HepG2 (cell line): ENCODE data around the gene MRPL43. TPM values are rescaled to one million over a fixed set of nuclear protein-coding genes. Genes with fewer than 3 reads are reported as not detected.

Experiments used
- DNMT1 ChIP-seq: sonication (generic); formaldehyde crosslinking; IDR thresholded peaks from 2 replicates; pipeline ENCODE4 v1.5.1; 2020; ENCODE audit warnings: mild to moderate bottlenecking, missing genetic modification reagents
- ETV6 ChIP-seq: sonication (generic); formaldehyde crosslinking; conservative IDR thresholded peaks from 2 replicates; pipeline ENCODE4 v1.4.0; 2020; ENCODE audit warnings: missing genetic modification reagents
- HNRNPLL ChIP-seq: fragments of 200-400 bp; formaldehyde crosslinking; IDR thresholded peaks from 2 replicates; pipeline ENCODE4 v1.6.1; 2017; ENCODE audit warnings: mild to moderate bottlenecking, low read depth, low read length; ENCODE audit not compliant: poor library complexity, severe bottlenecking
- KDM3A ChIP-seq: IDR thresholded peaks from 2 replicates; pipeline ENCODE4 v1.6.1; 2018; ENCODE audit warnings: low read depth, missing compliant biosample characterization
- KDM6A ChIP-seq: IDR thresholded peaks from 2 replicates; pipeline ENCODE4 v1.6.1; 2016; ENCODE audit warnings: low read depth
- PRPF4 ChIP-seq: fragments of 200-400 bp; formaldehyde crosslinking; IDR thresholded peaks from 2 replicates; pipeline ENCODE4 v1.6.1; 2016; ENCODE audit warnings: low read length, low read depth; ENCODE audit not compliant: poor library complexity, severe bottlenecking
- SALL1 ChIP-seq: sonication (generic); formaldehyde crosslinking; IDR thresholded peaks from 2 replicates; pipeline ENCODE4 v1.8.0; 2022; ENCODE audit warnings: mild to moderate bottlenecking, missing genetic modification reagents
- SRSF4 ChIP-seq: fragments of 200-400 bp; formaldehyde crosslinking; IDR thresholded peaks from one replicate; pipeline ENCODE4 v1.6.1; 2018; ENCODE audit warnings: mild to moderate bottlenecking, low read depth, low read length, moderate library complexity; ENCODE audit not compliant: poor library complexity, severe bottlenecking
- ZNF12 ChIP-seq: sonication (generic); formaldehyde crosslinking; IDR thresholded peaks from 2 replicates; pipeline ENCODE4 v1.5.0; 2020; ENCODE audit warnings: missing genetic modification reagents
- ZNF792 ChIP-seq: IDR thresholded peaks from 2 replicates; pipeline ENCODE4 v1.6.1; 2016
- ZNF879 ChIP-seq: sonication (generic); formaldehyde crosslinking; IDR thresholded peaks from 2 replicates; pipeline ENCODE4 v1.8.1; 2023; ENCODE audit warnings: missing genetic modification reagents
- polyA plus RNA-seq, 8 experiments: library from polyadenylated mRNA; depleted of rRNA in 3 of 8; stranded (reverse) in 7 of 8; unstranded in 1 of 8; fragments of >200 nt; fragmentation: Illumina TruSeq in 4 of 8; extraction: Trizol in 4 of 8; gene quantifications; 2 replicates each; pipeline versions ENCODE4 v1.2.1 to v1.2.3, GENCODE V29; 2011 to 2016; ENCODE audit warnings: low read depth in 4 of 8, missing spikeins in 1 of 8, mixed read lengths in 1 of 8; ENCODE audit not compliant: insufficient read depth in 1 of 8
- total RNA-seq, 5 experiments: library from RNA; depleted of rRNA; stranded (reverse); fragments of >200 nt; fragmentation: Illumina TruSeq; extraction: Trizol; gene quantifications; 2 replicates each; pipeline ENCODE4 v1.2.3, GENCODE V29; 2016; ENCODE audit warnings: low read depth in 1 of 5
- TF ChIP-seq, protein P1 (sequence below): IDR thresholded peaks from 2 replicates; pipeline ENCODE4 v1.6.1; 2018; ENCODE audit warnings: missing genetic modification reagents, mild to moderate bottlenecking, missing compliant biosample characterization
- TF ChIP-seq, protein P2 (sequence below): sonication (generic); formaldehyde crosslinking; IDR thresholded peaks from 2 replicates; pipeline ENCODE4 v1.4.0; 2020; ENCODE audit warnings: missing genetic modification reagents, borderline replicate concordance
- TF ChIP-seq, protein P3 (sequence below): sonication (generic); formaldehyde crosslinking; IDR thresholded peaks from 2 replicates; pipeline ENCODE4; 2020; ENCODE audit warnings: missing genetic modification reagents, mild to moderate bottlenecking, borderline replicate concordance
- TF ChIP-seq, protein P4 (sequence below): sonication (generic); formaldehyde crosslinking; conservative IDR thresholded peaks from 2 replicates; pipeline ENCODE4 v1.8.0; 2022; ENCODE audit warnings: mild to moderate bottlenecking, moderate library complexity, missing genetic modification reagents
- TF ChIP-seq, protein P5 (sequence below): sonication (generic); formaldehyde crosslinking; IDR thresholded peaks from 2 replicates; pipeline ENCODE4 v1.4.0; 2020; ENCODE audit warnings: missing genetic modification reagents, borderline replicate concordance

MRPL43 gene
- total and polyA plus RNA-seq, 2 of the 13 experiments (the other 11 are each of a cell fraction or from before 2014, with no cell fraction given), result 71.0 to 73.7 TPM

DNA sequence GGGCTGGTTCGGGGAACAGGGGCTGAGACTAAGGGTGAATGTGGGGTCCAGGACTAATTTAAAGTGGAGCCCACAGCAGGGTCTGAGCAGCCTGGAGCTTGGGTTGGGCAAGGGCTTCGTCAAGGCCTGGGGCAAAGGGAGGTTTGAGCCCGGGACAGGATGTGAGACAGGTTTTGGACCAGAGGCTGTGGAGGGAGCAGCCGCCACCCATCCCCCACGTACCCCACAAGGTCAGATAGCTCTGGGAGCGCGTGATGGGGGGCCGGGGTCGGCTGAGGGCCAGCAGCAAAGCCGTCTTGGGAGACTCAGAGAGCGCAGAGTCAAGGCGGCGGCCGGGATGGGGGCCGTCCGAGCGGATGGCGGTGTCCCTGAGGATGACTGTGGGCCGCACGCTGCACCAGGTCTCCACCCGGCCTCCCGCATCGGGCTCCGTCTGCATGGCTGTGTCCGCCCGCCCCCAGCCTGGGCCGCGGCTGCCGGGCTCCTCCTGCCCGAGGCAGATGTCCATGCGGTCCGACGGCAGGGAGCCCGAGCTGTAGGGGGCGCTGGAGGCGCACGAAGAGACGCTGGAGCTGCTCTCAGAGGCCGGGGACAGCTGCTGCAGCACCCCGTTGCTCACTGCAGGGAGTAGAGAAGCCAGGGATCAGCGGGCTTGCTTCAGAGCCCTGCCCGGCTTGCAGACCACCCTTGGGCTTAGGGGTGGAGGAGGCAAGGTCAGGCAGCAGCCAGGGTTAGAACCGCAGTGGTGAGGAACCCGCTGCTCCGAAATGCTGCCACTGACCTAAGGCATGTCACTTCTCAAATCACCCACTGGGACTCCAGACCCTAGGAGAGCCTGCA is 31.5 kb upstream of the MRPL43 start (continued):
- TF ChIP-seq ETV6 (CRISPR knock-in tag) (no peak), ZNF12 (CRISPR knock-in tag) (peak; percentile 79), PRPF4 (no peak), KDM6A (CRISPR knock-in tag) (no peak), ZNF879 (CRISPR knock-in tag) (0 out of 2 replicates have a peak, but pooled peaks have one; percentile 64), SALL1 (peak; percentile 77), SRSF4 (no peak), KDM3A (CRISPR knock-in tag) (peak; percentile 93), DNMT1 (CRISPR knock-in tag) (peak; percentile 76; the same call in 1 of the 2 replicates), ZNF792 (0 out of 2 replicates have a peak, but pooled peaks have one; percentile 61), HNRNPLL (peak; percentile 46)
- TF ChIP-seq, protein P1, sequence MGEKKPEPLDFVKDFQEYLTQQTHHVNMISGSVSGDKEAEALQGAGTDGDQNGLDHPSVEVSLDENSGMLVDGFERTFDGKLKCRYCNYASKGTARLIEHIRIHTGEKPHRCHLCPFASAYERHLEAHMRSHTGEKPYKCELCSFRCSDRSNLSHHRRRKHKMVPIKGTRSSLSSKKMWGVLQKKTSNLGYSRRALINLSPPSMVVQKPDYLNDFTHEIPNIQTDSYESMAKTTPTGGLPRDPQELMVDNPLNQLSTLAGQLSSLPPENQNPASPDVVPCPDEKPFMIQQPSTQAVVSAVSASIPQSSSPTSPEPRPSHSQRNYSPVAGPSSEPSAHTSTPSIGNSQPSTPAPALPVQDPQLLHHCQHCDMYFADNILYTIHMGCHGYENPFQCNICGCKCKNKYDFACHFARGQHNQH (CRISPR knock-in tag), result no peak
- TF ChIP-seq, protein P2, sequence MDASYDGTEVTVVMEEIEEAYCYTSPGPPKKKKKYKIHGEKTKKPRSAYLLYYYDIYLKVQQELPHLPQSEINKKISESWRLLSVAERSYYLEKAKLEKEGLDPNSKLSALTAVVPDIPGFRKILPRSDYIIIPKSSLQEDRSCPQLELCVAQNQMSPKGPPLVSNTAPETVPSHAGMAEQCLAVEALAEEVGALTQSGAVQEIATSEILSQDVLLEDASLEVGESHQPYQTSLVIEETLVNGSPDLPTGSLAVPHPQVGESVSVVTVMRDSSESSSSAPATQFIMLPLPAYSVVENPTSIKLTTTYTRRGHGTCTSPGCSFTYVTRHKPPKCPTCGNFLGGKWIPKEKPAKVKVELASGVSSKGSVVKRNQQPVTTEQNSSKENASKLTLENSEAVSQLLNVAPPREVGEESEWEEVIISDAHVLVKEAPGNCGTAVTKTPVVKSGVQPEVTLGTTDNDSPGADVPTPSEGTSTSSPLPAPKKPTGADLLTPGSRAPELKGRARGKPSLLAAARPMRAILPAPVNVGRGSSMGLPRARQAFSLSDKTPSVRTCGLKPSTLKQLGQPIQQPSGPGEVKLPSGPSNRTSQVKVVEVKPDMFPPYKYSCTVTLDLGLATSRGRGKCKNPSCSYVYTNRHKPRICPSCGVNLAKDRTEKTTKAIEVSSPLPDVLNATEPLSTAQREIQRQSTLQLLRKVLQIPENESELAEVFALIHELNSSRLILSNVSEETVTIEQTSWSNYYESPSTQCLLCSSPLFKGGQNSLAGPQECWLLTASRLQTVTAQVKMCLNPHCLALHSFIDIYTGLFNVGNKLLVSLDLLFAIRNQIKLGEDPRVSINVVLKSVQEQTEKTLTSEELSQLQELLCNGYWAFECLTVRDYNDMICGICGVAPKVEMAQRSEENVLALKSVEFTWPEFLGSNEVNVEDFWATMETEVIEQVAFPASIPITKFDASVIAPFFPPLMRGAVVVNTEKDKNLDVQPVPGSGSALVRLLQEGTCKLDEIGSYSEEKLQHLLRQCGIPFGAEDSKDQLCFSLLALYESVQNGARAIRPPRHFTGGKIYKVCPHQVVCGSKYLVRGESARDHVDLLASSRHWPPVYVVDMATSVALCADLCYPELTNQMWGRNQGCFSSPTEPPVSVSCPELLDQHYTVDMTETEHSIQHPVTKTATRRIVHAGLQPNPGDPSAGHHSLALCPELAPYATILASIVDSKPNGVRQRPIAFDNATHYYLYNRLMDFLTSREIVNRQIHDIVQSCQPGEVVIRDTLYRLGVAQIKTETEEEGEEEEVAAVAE (CRISPR knock-in tag), result 0 out of 2 replicates have a peak, but pooled peaks have one; percentile 26
- TF ChIP-seq, protein P3, sequence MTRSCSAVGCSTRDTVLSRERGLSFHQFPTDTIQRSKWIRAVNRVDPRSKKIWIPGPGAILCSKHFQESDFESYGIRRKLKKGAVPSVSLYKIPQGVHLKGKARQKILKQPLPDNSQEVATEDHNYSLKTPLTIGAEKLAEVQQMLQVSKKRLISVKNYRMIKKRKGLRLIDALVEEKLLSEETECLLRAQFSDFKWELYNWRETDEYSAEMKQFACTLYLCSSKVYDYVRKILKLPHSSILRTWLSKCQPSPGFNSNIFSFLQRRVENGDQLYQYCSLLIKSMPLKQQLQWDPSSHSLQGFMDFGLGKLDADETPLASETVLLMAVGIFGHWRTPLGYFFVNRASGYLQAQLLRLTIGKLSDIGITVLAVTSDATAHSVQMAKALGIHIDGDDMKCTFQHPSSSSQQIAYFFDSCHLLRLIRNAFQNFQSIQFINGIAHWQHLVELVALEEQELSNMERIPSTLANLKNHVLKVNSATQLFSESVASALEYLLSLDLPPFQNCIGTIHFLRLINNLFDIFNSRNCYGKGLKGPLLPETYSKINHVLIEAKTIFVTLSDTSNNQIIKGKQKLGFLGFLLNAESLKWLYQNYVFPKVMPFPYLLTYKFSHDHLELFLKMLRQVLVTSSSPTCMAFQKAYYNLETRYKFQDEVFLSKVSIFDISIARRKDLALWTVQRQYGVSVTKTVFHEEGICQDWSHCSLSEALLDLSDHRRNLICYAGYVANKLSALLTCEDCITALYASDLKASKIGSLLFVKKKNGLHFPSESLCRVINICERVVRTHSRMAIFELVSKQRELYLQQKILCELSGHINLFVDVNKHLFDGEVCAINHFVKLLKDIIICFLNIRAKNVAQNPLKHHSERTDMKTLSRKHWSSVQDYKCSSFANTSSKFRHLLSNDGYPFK, result peak; percentile 55; the same call in 1 of the 2 replicates
- TF ChIP-seq, protein P4, sequence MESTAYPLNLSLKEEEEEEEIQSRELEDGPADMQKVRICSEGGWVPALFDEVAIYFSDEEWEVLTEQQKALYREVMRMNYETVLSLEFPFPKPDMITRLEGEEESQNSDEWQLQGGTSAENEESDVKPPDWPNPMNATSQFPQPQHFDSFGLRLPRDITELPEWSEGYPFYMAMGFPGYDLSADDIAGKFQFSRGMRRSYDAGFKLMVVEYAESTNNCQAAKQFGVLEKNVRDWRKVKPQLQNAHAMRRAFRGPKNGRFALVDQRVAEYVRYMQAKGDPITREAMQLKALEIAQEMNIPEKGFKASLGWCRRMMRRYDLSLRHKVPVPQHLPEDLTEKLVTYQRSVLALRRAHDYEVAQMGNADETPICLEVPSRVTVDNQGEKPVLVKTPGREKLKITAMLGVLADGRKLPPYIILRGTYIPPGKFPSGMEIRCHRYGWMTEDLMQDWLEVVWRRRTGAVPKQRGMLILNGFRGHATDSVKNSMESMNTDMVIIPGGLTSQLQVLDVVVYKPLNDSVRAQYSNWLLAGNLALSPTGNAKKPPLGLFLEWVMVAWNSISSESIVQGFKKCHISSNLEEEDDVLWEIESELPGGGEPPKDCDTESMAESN, result peak; percentile 79
- TF ChIP-seq, protein P5, sequence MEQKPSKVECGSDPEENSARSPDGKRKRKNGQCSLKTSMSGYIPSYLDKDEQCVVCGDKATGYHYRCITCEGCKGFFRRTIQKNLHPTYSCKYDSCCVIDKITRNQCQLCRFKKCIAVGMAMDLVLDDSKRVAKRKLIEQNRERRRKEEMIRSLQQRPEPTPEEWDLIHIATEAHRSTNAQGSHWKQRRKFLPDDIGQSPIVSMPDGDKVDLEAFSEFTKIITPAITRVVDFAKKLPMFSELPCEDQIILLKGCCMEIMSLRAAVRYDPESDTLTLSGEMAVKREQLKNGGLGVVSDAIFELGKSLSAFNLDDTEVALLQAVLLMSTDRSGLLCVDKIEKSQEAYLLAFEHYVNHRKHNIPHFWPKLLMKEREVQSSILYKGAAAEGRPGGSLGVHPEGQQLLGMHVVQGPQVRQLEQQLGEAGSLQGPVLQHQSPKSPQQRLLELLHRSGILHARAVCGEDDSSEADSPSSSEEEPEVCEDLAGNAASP (CRISPR knock-in tag), result 0 out of 2 replicates have a peak, but pooled peaks have one; percentile 43
